Urinary bladder (tissue), 4 donors: ENCODE data around the gene AP1S3. TPM values are rescaled to one million over a fixed set of nuclear protein-coding genes. Genes with fewer than 3 reads are reported as not detected.

Source experiments
- DNase-seq: peaks from one replicate; pipeline ENCODE4 v3.0.0-alpha.2; 2015; ENCODE audit errors: extremely low spot score
- H3K27ac ChIP-seq: one replicate; pipeline ENCODE4 v1.5.1; 2013; ENCODE audit warnings: low read depth, mild to moderate bottlenecking, moderate library complexity
- H3K36me3 ChIP-seq: one replicate; pipeline ENCODE4 v1.6.1; 2013; ENCODE audit warnings: mild to moderate bottlenecking, moderate library complexity; ENCODE audit not compliant: insufficient read depth
- H3K4me1 ChIP-seq: one replicate; pipeline ENCODE4 v1.6.1; 2013; ENCODE audit warnings: mild to moderate bottlenecking, moderate library complexity; ENCODE audit not compliant: insufficient read depth
- H3K4me3 ChIP-seq: one replicate; pipeline ENCODE4 v1.5.1; 2013; ENCODE audit warnings: low read depth, low read length
- WGBS: extraction: QIAGEN DNeasy Blood & Tissue Kit; methylation state at CpG from one replicate; pipeline ENCODE4 v1.1.7; 2013; 5-methylcytosine and 5-hydroxymethylcytosine counted together
- polyA plus RNA-seq: library from polyadenylated mRNA; stranded (reverse); fragments of 200-250 nt; gene quantifications from one replicate; pipeline ENCODE4 v1.2.3, GENCODE V29; 2013
- total RNA-seq: library from RNA; depleted of rRNA; stranded (reverse); fragments of >200 nt; gene quantifications from one replicate; pipeline ENCODE4 v1.2.3, GENCODE V29; 2014
- donor health status: healthy with polysubstance abuse.
- donor health status: healthy.

Gene AP1S3
- total and polyA plus RNA-seq, 2 donors: 2.1 to 10.0 TPM

- no peak for DNase-seq
- Histone ChIP-seq H3K4me1 (no peaks in the 10 kb centered on the region), H3K36me3 (no peaks in the 10 kb centered on the region), H3K4me3 (no peak overlapping the region), H3K27ac (no peak overlapping the region)
- 90% methylated on average over 4 of the region's 4 CpGs for WGBS
Measured at GRCh38 chr2:223865124-223865523, 27.7 kb upstream of the AP1S3 start.

GRCh38 chr2:223863491-223863890 is 26.1 kb upstream of the AP1S3 start:
- Histone ChIP-seq H3K4me3 (no peak overlapping the region), H3K4me1 (no peaks in the 10 kb centered on the region), H3K36me3 (no peaks in the 10 kb centered on the region), H3K27ac (no peak overlapping the region)
- no peak for DNase-seq
- WGBS: 32% methylated on average over 2 of the region's 2 CpGs

GRCh38 chr2:223860809-223861738 is 23.7 kb upstream of the AP1S3 start:
- no peaks in the 10 kb centered on the region for H3K36me3 ChIP-seq
- no peak overlapping the region for H3K4me3 ChIP-seq
- H3K27ac ChIP-seq: peak overlapping the region; percentile 69
- no peaks in the 10 kb centered on the region for H3K4me1 ChIP-seq
- WGBS: 77% methylated on average over 5 of the region's 5 CpGs
- DNase-seq: no peak

- Histone ChIP-seq H3K4me1 (no peaks in the 10 kb centered on the region), H3K27ac (no peak overlapping the region), H3K4me3 (no peak overlapping the region), H3K36me3 (no peaks in the 10 kb centered on the region)
- 94% methylated on average over 3 of the region's 3 CpGs for WGBS
- no peak for DNase-seq
Measured at GRCh38 chr2:223859070-223859469, 21.7 kb upstream of the AP1S3 start.

- Histone ChIP-seq H3K27ac (no peak overlapping the region), H3K36me3 (no peaks in the 10 kb centered on the region), H3K4me1 (no peaks in the 10 kb centered on the region), H3K4me3 (no peak overlapping the region)
- no peak for DNase-seq
- WGBS: 83% methylated on average over 5 of the region's 5 CpGs
Measured at GRCh38 chr2:223856584-223856983, 19.2 kb upstream of the AP1S3 start.

- 51% methylated on average over 2 of the region's 2 CpGs for WGBS
- no peaks in the 10 kb centered on the region for H3K4me1 ChIP-seq
- DNase-seq: no peak
- H3K27ac ChIP-seq: no peak overlapping the region
- H3K4me3 ChIP-seq: no peak overlapping the region
- no peaks in the 10 kb centered on the region for H3K36me3 ChIP-seq
Measured at GRCh38 chr2:223856021-223856420, 18.6 kb upstream of the AP1S3 start.

- DNase-seq: no peak
- Histone ChIP-seq H3K4me3 (no peak overlapping the region), H3K36me3 (no peaks in the 10 kb centered on the region), H3K4me1 (no peaks in the 10 kb centered on the region), H3K27ac (no peak overlapping the region)
- 87% methylated on average over 5 of the region's 5 CpGs for WGBS
Measured at GRCh38 chr2:223855426-223855825, 18.0 kb upstream of the AP1S3 start.

GRCh38 chr2:223854741-223855140 is 17.4 kb upstream of the AP1S3 start:
- 83% methylated on average over 2 of the region's 2 CpGs for whole genome bisulfite sequencing
- Histone ChIP-seq H3K4me3 (no peak overlapping the region), H3K4me1 (no peaks in the 10 kb centered on the region), H3K36me3 (no peaks in the 10 kb centered on the region), H3K27ac (no peak overlapping the region)
- no peak for DNase-seq

- Histone ChIP-seq H3K27ac (no peak overlapping the region), H3K4me3 (no peak overlapping the region), H3K36me3 (no peaks in the 10 kb centered on the region), H3K4me1 (no peaks in the 10 kb centered on the region)
- 84% methylated on average over 3 of the region's 3 CpGs for WGBS
- no peak for DNase-seq
Measured at GRCh38 chr2:223853425-223853837, 16.0 kb upstream of the AP1S3 start.

GRCh38 chr2:223852281-223852795 is 15.0 kb upstream of the AP1S3 start:
- no peak overlapping the region for H3K27ac ChIP-seq
- WGBS: 83% methylated on average over 3 of the region's 3 CpGs
- H3K4me3 ChIP-seq: no peak overlapping the region
- no peaks in the 10 kb centered on the region for H3K4me1 ChIP-seq
- no peak for DNase-seq
- no peaks in the 10 kb centered on the region for H3K36me3 ChIP-seq

GRCh38 chr2:223847410-223847809 is 10.0 kb upstream of the AP1S3 start:
- Histone ChIP-seq H3K4me1 (no peaks in the 10 kb centered on the region), H3K4me3 (no peak overlapping the region), H3K27ac (no peak overlapping the region), H3K36me3 (no peaks in the 10 kb centered on the region)
- WGBS: 95% methylated on average over 7 of the region's 7 CpGs
- no peak for DNase-seq

GRCh38 chr2:223846515-223846914 is 9.1 kb upstream of the AP1S3 start:
- H3K36me3 ChIP-seq: no peaks in the 10 kb centered on the region
- no peak overlapping the region for H3K27ac ChIP-seq
- 90% methylated on average over 1 of the region's 1 CpG for WGBS
- no peak overlapping the region for H3K4me3 ChIP-seq
- no peaks in the 10 kb centered on the region for H3K4me1 ChIP-seq
- DNase-seq: no peak

- Histone ChIP-seq H3K4me1 (peaks cover 3% of the 10 kb centered on the region), H3K4me3 (no peak overlapping the region), H3K27ac (no peak overlapping the region), H3K36me3 (no peaks in the 10 kb centered on the region)
- 66% methylated on average over 3 of the region's 3 CpGs for WGBS
- no peak for DNase-seq
Measured at GRCh38 chr2:223841436-223842190, 4.2 kb upstream of the AP1S3 start.
